ENCODE data around the gene DLG4. TPM values are rescaled to one million over a fixed set of nuclear protein-coding genes. Genes with fewer than 3 reads are reported as not detected.

Gene DLG4
- total RNA-seq, 1 experiment from 2014 or later = 59.7 TPM

- no peaks in the 10 kb centered on the region for H3K9me3 Mint-ChIP-seq
- no peak for DNase-seq (ENCODE audit: low spot score)
- peak overlapping the region; percentile 99 for H3K27ac Mint-ChIP-seq
- ChIA-PET CTCF (interaction anchor here (0.5 to 3.4 kb wide), 5 partner anchors 21 to 476 kb away, joined by 5 to 21 read pairs (median 10); partner anchors contain the start of genes ACADVL, DLG4 and SLC2A4), POLR2A (interaction anchor here (0.8 to 2.3 kb wide), 3 partner anchors 10 to 39 kb away, joined by 3 to 8 read pairs (median 3); partner anchors contain the start of genes CTDNEP1, DLG4 and ELP5)
- peak overlapping the region; percentile 90 for H3K4me3 Mint-ChIP-seq
- H3K4me1 Mint-ChIP-seq = peaks cover 33% of the 10 kb centered on the region
- no peaks in the 10 kb centered on the region for H3K27me3 Mint-ChIP-seq (ENCODE audit: low read depth)
- H3K36me3 Mint-ChIP-seq = peaks cover 32% of the 10 kb centered on the region
- TF ChIP-seq ZNF121 (CRISPR knock-in tag; IDR thresholded peaks at IDR 0.05) (no peak), TEAD4 (CRISPR knock-in tag; IDR thresholded peaks at IDR 0.05) (no peak), NFE2L1 (CRISPR knock-in tag; IDR thresholded peaks at IDR 0.05) (no peak), NR3C1 (CRISPR knock-in tag; conservative IDR thresholded peaks at IDR 0.05; ENCODE audit: low read depth) (no peak), NFATC4 (CRISPR knock-in tag; IDR thresholded peaks at IDR 0.05) (no peak), KAT7 (CRISPR knock-in tag; IDR thresholded peaks at IDR 0.05; ENCODE audit: borderline replicate concordance) (no peak), ETV6 (CRISPR knock-in tag; IDR thresholded peaks at IDR 0.05) (no peak), ZNF219 (CRISPR knock-in tag; IDR thresholded peaks at IDR 0.05; ENCODE audit: borderline replicate concordance) (no peak), TP53 (CRISPR knock-in tag; IDR thresholded peaks at IDR 0.05) (no peak), CDX4 (CRISPR knock-in tag; IDR thresholded peaks at IDR 0.05; ENCODE audit: borderline replicate concordance) (no peak), OVOL2 (CRISPR knock-in tag; IDR thresholded peaks at IDR 0.05; ENCODE audit: borderline replicate concordance) (no peak), NR2C2 (CRISPR knock-in tag; IDR thresholded peaks at IDR 0.05) (no peak), ZNF423 (CRISPR knock-in tag; IDR thresholded peaks at IDR 0.05) (no peak)
- TF ChIP-seq, protein P1, sequence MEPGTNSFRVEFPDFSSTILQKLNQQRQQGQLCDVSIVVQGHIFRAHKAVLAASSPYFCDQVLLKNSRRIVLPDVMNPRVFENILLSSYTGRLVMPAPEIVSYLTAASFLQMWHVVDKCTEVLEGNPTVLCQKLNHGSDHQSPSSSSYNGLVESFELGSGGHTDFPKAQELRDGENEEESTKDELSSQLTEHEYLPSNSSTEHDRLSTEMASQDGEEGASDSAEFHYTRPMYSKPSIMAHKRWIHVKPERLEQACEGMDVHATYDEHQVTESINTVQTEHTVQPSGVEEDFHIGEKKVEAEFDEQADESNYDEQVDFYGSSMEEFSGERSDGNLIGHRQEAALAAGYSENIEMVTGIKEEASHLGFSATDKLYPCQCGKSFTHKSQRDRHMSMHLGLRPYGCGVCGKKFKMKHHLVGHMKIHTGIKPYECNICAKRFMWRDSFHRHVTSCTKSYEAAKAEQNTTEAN (CRISPR knock-in tag; IDR thresholded peaks at IDR 0.05) = no peak
- TF ChIP-seq, protein P2, sequence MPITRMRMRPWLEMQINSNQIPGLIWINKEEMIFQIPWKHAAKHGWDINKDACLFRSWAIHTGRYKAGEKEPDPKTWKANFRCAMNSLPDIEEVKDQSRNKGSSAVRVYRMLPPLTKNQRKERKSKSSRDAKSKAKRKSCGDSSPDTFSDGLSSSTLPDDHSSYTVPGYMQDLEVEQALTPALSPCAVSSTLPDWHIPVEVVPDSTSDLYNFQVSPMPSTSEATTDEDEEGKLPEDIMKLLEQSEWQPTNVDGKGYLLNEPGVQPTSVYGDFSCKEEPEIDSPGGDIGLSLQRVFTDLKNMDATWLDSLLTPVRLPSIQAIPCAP (CRISPR knock-in tag; IDR thresholded peaks at IDR 0.05) = no peak
- no peak for ATAC-seq
Observed at GRCh38 chr17:7241090-7241733, 21.6 kb upstream of the DLG4 start.

DNA sequence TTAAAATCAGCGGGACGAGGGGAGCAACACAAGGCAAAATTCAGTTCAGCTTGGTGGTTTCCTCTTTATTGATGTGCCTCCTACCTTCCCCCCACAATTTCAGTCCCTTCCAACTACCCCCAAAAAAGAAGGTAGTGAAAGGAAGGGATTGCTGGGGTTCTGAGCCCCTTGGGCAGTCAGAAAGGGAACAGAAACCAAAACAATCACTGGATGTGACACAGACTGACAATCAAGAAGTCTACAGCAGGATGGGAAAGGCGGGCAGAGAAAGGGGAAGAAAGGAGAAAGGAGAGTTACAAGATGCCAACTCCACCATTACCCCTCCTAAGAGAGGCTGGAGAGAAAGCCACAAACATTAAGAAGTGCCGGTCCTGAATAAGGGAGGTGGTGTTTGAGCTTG lies 20.7 kb upstream of the DLG4 start:
- DNase-seq (ENCODE audit: low spot score) (no peak), ATAC-seq (no peak)
- ChIA-PET POLR2A (interaction anchor here (1.6 kb wide), 1 partner anchor 11 kb away, joined by 5 read pairs; the partner anchor contains the start of genes CTDNEP1 and ELP5), CTCF (interaction anchor here (0.5 to 2.3 kb wide), 2 partner anchors 26 to 477 kb away, joined by 5 to 10 read pairs; no protein-coding TSS in a partner anchor)
- no peaks in the 10 kb centered on the region for H3K27me3 Mint-ChIP-seq (ENCODE audit: low read depth)
- H3K4me1 Mint-ChIP-seq = peaks cover 33% of the 10 kb centered on the region
- H3K36me3 Mint-ChIP-seq = peaks cover 35% of the 10 kb centered on the region
- TF ChIP-seq ZNF512 (CRISPR knock-in tag; IDR thresholded peaks at IDR 0.05; ENCODE audit: borderline replicate concordance) (no peak), NR1H2 (CRISPR knock-in tag; IDR thresholded peaks at IDR 0.05) (no peak), FOXJ3 (CRISPR knock-in tag; IDR thresholded peaks at IDR 0.05; ENCODE audit: borderline replicate concordance) (no peak), TEAD1 (CRISPR knock-in tag; IDR thresholded peaks at IDR 0.05) (no peak), ZNF232 (CRISPR knock-in tag; IDR thresholded peaks at IDR 0.05) (no peak), NR3C1 (CRISPR knock-in tag; conservative IDR thresholded peaks at IDR 0.05; ENCODE audit: low read depth) (no peak), E2F5 (CRISPR knock-in tag; IDR thresholded peaks at IDR 0.05) (no peak)
- TF ChIP-seq, protein P3, sequence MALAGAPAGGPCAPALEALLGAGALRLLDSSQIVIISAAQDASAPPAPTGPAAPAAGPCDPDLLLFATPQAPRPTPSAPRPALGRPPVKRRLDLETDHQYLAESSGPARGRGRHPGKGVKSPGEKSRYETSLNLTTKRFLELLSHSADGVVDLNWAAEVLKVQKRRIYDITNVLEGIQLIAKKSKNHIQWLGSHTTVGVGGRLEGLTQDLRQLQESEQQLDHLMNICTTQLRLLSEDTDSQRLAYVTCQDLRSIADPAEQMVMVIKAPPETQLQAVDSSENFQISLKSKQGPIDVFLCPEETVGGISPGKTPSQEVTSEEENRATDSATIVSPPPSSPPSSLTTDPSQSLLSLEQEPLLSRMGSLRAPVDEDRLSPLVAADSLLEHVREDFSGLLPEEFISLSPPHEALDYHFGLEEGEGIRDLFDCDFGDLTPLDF (CRISPR knock-in tag; IDR thresholded peaks at IDR 0.05) = no peak
- TF ChIP-seq, protein P4, sequence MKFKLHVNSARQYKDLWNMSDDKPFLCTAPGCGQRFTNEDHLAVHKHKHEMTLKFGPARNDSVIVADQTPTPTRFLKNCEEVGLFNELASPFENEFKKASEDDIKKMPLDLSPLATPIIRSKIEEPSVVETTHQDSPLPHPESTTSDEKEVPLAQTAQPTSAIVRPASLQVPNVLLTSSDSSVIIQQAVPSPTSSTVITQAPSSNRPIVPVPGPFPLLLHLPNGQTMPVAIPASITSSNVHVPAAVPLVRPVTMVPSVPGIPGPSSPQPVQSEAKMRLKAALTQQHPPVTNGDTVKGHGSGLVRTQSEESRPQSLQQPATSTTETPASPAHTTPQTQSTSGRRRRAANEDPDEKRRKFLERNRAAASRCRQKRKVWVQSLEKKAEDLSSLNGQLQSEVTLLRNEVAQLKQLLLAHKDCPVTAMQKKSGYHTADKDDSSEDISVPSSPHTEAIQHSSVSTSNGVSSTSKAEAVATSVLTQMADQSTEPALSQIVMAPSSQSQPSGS (CRISPR knock-in tag; IDR thresholded peaks at IDR 0.05; ENCODE audit: borderline replicate concordance, low read depth) = no peak
- H3K9me3 Mint-ChIP-seq = no peaks in the 10 kb centered on the region
- H3K27ac Mint-ChIP-seq = peak overlapping the region; percentile 89
- peak overlapping the region; percentile 90 for H3K4me3 Mint-ChIP-seq
